Measurements from ENCODE around the gene MISP3.
"Not testable (repeated sequence)": the region's sequence is repeated elsewhere in the genome, so short reads cannot be mapped to it uniquely, and the experiment has no call there.

The MISP3 gene

GRCh38 chr19:14031719-14032480 is 40.7 kb upstream of the MISP3 start, which contains the start of gene IL27RA:
IL27RA (plus strand) TSS chr19:14031762; CDS start chr19:14031873, 111 bp downstream.
- TF ChIP-seq CTCF (IDR thresholded peaks at IDR 0.05; ENCODE audit: insufficient read depth, low read depth, low read length, missing control alignments) = peak; percentile 83
- H3K4me3 ChIP-seq (ENCODE audit: low read depth, low read length) = peak within 1 kb of the TSS; percentile 76
- DNase-seq (ENCODE audit: low read depth) = peak; percentile 93

- TF ChIP-seq CTCF (IDR thresholded peaks at IDR 0.05; ENCODE audit: insufficient read depth, low read depth, low read length, missing control alignments) = no peak
- DNase-seq (ENCODE audit: low read depth) = no peak
- H3K4me3 ChIP-seq (ENCODE audit: low read depth, low read length) = no peak overlapping the region
Measured at GRCh38 chr19:14033946-14034345, 38.6 kb upstream of the MISP3 start.

GRCh38 chr19:14035159-14035558 is 37.4 kb upstream of the MISP3 start:
- not testable (repeated sequence) for H3K4me3 ChIP-seq (ENCODE audit: low read depth, low read length); DNase-seq (ENCODE audit: low read depth)

GRCh38 chr19:14035706-14036105 is 36.9 kb upstream of the MISP3 start:
- no peak overlapping the region for H3K4me3 ChIP-seq (ENCODE audit: low read depth, low read length)
- no peak for DNase-seq (ENCODE audit: low read depth)
- no peak for TF ChIP-seq CTCF (IDR thresholded peaks at IDR 0.05; ENCODE audit: insufficient read depth, low read depth, low read length, missing control alignments)

- no peak for TF ChIP-seq CTCF (IDR thresholded peaks at IDR 0.05; ENCODE audit: insufficient read depth, low read depth, low read length, missing control alignments)
- DNase-seq (ENCODE audit: low read depth) = no peak
- no peak overlapping the region for H3K4me3 ChIP-seq (ENCODE audit: low read depth, low read length)
Measured at GRCh38 chr19:14039181-14039580, 33.4 kb upstream of the MISP3 start.

GRCh38 chr19:14042659-14043608 is 29.7 kb upstream of the MISP3 start:
- H3K4me3 ChIP-seq (ENCODE audit: low read depth, low read length) = not testable (repeated sequence)
- DNase-seq (ENCODE audit: low read depth) = peak; percentile 88
- TF ChIP-seq CTCF (IDR thresholded peaks at IDR 0.05; ENCODE audit: insufficient read depth, low read depth, low read length, missing control alignments) = peak; percentile 55

GRCh38 chr19:14047866-14048265 is 24.7 kb upstream of the MISP3 start:
- not testable (repeated sequence) for DNase-seq (ENCODE audit: low read depth); H3K4me3 ChIP-seq (ENCODE audit: low read depth, low read length)
